Mesenchymal stem cell (in vitro differentiated cells and primary cell): ENCODE data around the gene ADGRL3.

Experiments used
- DNase-seq: peaks from one replicate; pipeline ENCODE4 v3.0.0-alpha.2; 2013
- H2AFZ ChIP-seq: one replicate; pipeline ENCODE4 v1.6.1; 2013; ENCODE audit warnings: low read depth, mild to moderate bottlenecking, control low read depth, inconsistent platforms, low read length, moderate library complexity
- H2AK5ac ChIP-seq: 2 replicates; pipeline ENCODE4 v1.6.1; 2013; ENCODE audit warnings: low read length, moderate library complexity, mild to moderate bottlenecking, inconsistent platforms; ENCODE audit not compliant: severe bottlenecking
- H2BK120ac ChIP-seq: one replicate; pipeline ENCODE4 v1.6.1; 2013; ENCODE audit warnings: low read depth, mild to moderate bottlenecking, inconsistent platforms, low read length, moderate library complexity
- H2BK12ac ChIP-seq, 2 experiments: one replicate each; pipeline ENCODE4 v1.6.1; 2013; ENCODE audit warnings: inconsistent platforms in 2 of 2, low read length in 2 of 2, mild to moderate bottlenecking in 2 of 2, moderate library complexity in 2 of 2, control low read depth in 1 of 2
- H2BK15ac ChIP-seq: one replicate; pipeline ENCODE4 v1.6.1; 2013; ENCODE audit warnings: mild to moderate bottlenecking, low read depth, inconsistent platforms; ENCODE audit not compliant: poor library complexity, severe bottlenecking
- H2BK5ac ChIP-seq: 2 replicates; pipeline ENCODE4 v1.6.1; 2013; ENCODE audit warnings: low read depth, mild to moderate bottlenecking, low read length, control low read depth, inconsistent platforms; ENCODE audit not compliant: poor library complexity, severe bottlenecking
- H3K14ac ChIP-seq, 2 experiments: one replicate each; pipeline ENCODE4 v1.6.1; 2013; ENCODE audit warnings: inconsistent platforms in 2 of 2, low read length in 2 of 2, control low read depth in 1 of 2, mild to moderate bottlenecking in 1 of 2, moderate library complexity in 1 of 2
- H3K18ac ChIP-seq, 2 experiments: one replicate each; pipeline ENCODE4 v1.6.1; 2013; ENCODE audit warnings: inconsistent platforms in 2 of 2, low read length in 2 of 2, control low read depth in 1 of 2, low read depth in 1 of 2, mild to moderate bottlenecking in 1 of 2
- H3K23ac ChIP-seq, 2 experiments: one replicate each; pipeline ENCODE4 v1.6.1; 2013; ENCODE audit warnings: inconsistent platforms in 2 of 2, low read length in 2 of 2, mild to moderate bottlenecking in 2 of 2, moderate library complexity in 2 of 2, control low read depth in 1 of 2
- H3K27ac ChIP-seq: 2 replicates; pipeline ENCODE4 v1.5.1; 2013; ENCODE audit warnings: mild to moderate bottlenecking, moderate library complexity, low read length, control low read depth, inconsistent platforms; ENCODE audit not compliant: poor library complexity, severe bottlenecking
- H3K27me3 ChIP-seq, 2 experiments: 2 replicates each; pipeline versions ENCODE4 v1.6.1 to v1.7.0; 2013; ENCODE audit warnings: low read length in 2 of 2, mild to moderate bottlenecking in 2 of 2, moderate library complexity in 2 of 2, control low read depth in 1 of 2, inconsistent platforms in 1 of 2; ENCODE audit not compliant: control insufficient read depth in 1 of 2, insufficient read depth in 1 of 2
- H3K36me3 ChIP-seq, 2 experiments: 2 replicates each; pipeline versions ENCODE4 v1.6.1 to v1.7.0; 2013; ENCODE audit warnings: low read length in 2 of 2, control low read depth in 1 of 2, inconsistent platforms in 1 of 2, low read depth in 1 of 2, mild to moderate bottlenecking in 1 of 2; ENCODE audit not compliant: insufficient read depth in 2 of 2, control insufficient read depth in 1 of 2
- H3K4ac ChIP-seq, 2 experiments: one replicate each; pipeline ENCODE4 v1.6.1; 2013; ENCODE audit warnings: inconsistent platforms in 2 of 2, low read length in 2 of 2, mild to moderate bottlenecking in 2 of 2, moderate library complexity in 2 of 2, control low read depth in 1 of 2, low read depth in 1 of 2
- H3K4me1 ChIP-seq: 2 replicates; pipeline ENCODE4 v1.6.1; 2013; ENCODE audit warnings: low read depth, low read length, control low read depth; ENCODE audit not compliant: control insufficient read depth, insufficient read depth
- H3K4me2 ChIP-seq: 2 replicates; pipeline ENCODE4 v1.6.1; 2013; ENCODE audit warnings: low read length, mild to moderate bottlenecking, inconsistent platforms; ENCODE audit not compliant: poor library complexity, severe bottlenecking
- H3K4me3 ChIP-seq, 2 experiments: 2 replicates each; pipeline versions ENCODE4 v1.5.1 to v1.7.0; 2013; ENCODE audit warnings: low read length in 2 of 2, mild to moderate bottlenecking in 2 of 2, control low read depth in 1 of 2, low read depth in 1 of 2; ENCODE audit not compliant: insufficient read depth in 1 of 2
- H3K79me1 ChIP-seq: replicated peaks from 2 replicates; pipeline ENCODE4 v1.6.1; 2013; ENCODE audit warnings: mild to moderate bottlenecking, control low read depth, low read length, inconsistent platforms; ENCODE audit not compliant: poor library complexity, severe bottlenecking
- H3K9ac ChIP-seq: 2 replicates; pipeline ENCODE4 v1.7.0; 2013; ENCODE audit warnings: mild to moderate bottlenecking, low read length, moderate library complexity
- H3K9me3 ChIP-seq: 2 replicates; pipeline ENCODE4 v1.7.0; 2013; ENCODE audit warnings: mild to moderate bottlenecking, low read length; ENCODE audit not compliant: control insufficient read depth
- H4K8ac ChIP-seq: one replicate; pipeline ENCODE4 v1.6.1; 2013; ENCODE audit warnings: inconsistent platforms, mild to moderate bottlenecking, low read length, moderate library complexity
- H4K91ac ChIP-seq: one replicate; pipeline ENCODE4 v1.6.1; 2013; ENCODE audit warnings: mild to moderate bottlenecking, low read length, inconsistent platforms
- WGBS: methylation state at CpG from one replicate; pipeline ENCODE4 v1.1.7; 2013; ENCODE audit warnings: mixed read lengths; 5-methylcytosine and 5-hydroxymethylcytosine counted together

Gene ADGRL3

GRCh38 chr4:61911313-61911756 lies 711.2 kb downstream of the ADGRL3 start:
- no peaks in the 10 kb centered on the region for H3K79me1 ChIP-seq
- no peak overlapping the region for H3K4me2 ChIP-seq
- DNase-seq = peak; percentile 64
- no peak overlapping the region for H2AFZ ChIP-seq
- no peak overlapping the region for H3K4ac ChIP-seq
- no peaks in the 10 kb centered on the region for H3K9me3 ChIP-seq
- no peak overlapping the region for H4K8ac ChIP-seq
- no peak overlapping the region for H3K4me3 ChIP-seq
- no peak overlapping the region for H2BK15ac ChIP-seq
- no peak overlapping the region for H3K9ac ChIP-seq
- H3K23ac ChIP-seq = no peak overlapping the region
- no peak overlapping the region for H3K18ac ChIP-seq
- no peak overlapping the region for H4K91ac ChIP-seq
- H2AK5ac ChIP-seq = no peak overlapping the region
- H3K27ac ChIP-seq = no peak overlapping the region
- no peaks in the 10 kb centered on the region for H3K4me1 ChIP-seq
- WGBS = 0% methylated on average over 2 of the region's 2 CpGs
- no peak overlapping the region for H2BK120ac ChIP-seq
- no peaks in the 10 kb centered on the region for H3K36me3 ChIP-seq
- H2BK12ac ChIP-seq = no peak overlapping the region
- H3K27me3 ChIP-seq = no peaks in the 10 kb centered on the region
- H3K14ac ChIP-seq = no peak overlapping the region
- H2BK5ac ChIP-seq = no peak overlapping the region

GRCh38 chr4:61913619-61914018 lies 713.5 kb downstream of the ADGRL3 start:
- H3K79me1 ChIP-seq = no peaks in the 10 kb centered on the region
- H3K4ac ChIP-seq = no peak overlapping the region
- no peak overlapping the region for H3K14ac ChIP-seq
- no peak for DNase-seq
- no peak overlapping the region for H2BK120ac ChIP-seq
- H2AFZ ChIP-seq = no peak overlapping the region
- H3K9me3 ChIP-seq = no peaks in the 10 kb centered on the region
- no peak overlapping the region for H3K4me2 ChIP-seq
- H2BK15ac ChIP-seq = no peak overlapping the region
- H4K91ac ChIP-seq = no peak overlapping the region
- 100% methylated on average over 2 of the region's 2 CpGs for WGBS
- no peak overlapping the region for H2AK5ac ChIP-seq
- no peak overlapping the region for H3K4me3 ChIP-seq
- H2BK5ac ChIP-seq = no peak overlapping the region
- H3K27ac ChIP-seq = no peak overlapping the region
- H3K18ac ChIP-seq = no peak overlapping the region
- no peak overlapping the region for H3K9ac ChIP-seq
- H4K8ac ChIP-seq = no peak overlapping the region
- H3K27me3 ChIP-seq = no peaks in the 10 kb centered on the region
- H3K23ac ChIP-seq = no peak overlapping the region
- H2BK12ac ChIP-seq = no peak overlapping the region
- no peaks in the 10 kb centered on the region for H3K36me3 ChIP-seq
- no peaks in the 10 kb centered on the region for H3K4me1 ChIP-seq

GRCh38 chr4:61915501-61915900 lies 715.4 kb downstream of the ADGRL3 start:
- Histone ChIP-seq H2BK15ac (no peak overlapping the region), H2AFZ (no peak overlapping the region), H4K8ac (no peak overlapping the region), H3K14ac (no peak overlapping the region), H3K36me3 (no peaks in the 10 kb centered on the region), H3K27me3 (no peaks in the 10 kb centered on the region), H3K4ac (no peak overlapping the region), H3K9ac (no peak overlapping the region), H3K4me2 (no peak overlapping the region), H3K18ac (no peak overlapping the region), H2BK12ac (no peak overlapping the region), H2BK5ac (no peak overlapping the region), H3K4me1 (no peaks in the 10 kb centered on the region), H3K79me1 (no peaks in the 10 kb centered on the region), H2BK120ac (no peak overlapping the region), H3K23ac (no peak overlapping the region), H3K27ac (no peak overlapping the region), H3K9me3 (no peaks in the 10 kb centered on the region), H3K4me3 (no peak overlapping the region), H4K91ac (no peak overlapping the region), H2AK5ac (no peak overlapping the region)
- WGBS = no CpG with 5 or more reads among the region's 1 CpG
- DNase-seq = no peak

- no peak overlapping the region for H2BK12ac ChIP-seq
- H3K4ac ChIP-seq = no peak overlapping the region
- H3K18ac ChIP-seq = no peak overlapping the region
- no peak overlapping the region for H4K8ac ChIP-seq
- H3K9me3 ChIP-seq = no peaks in the 10 kb centered on the region
- no peak overlapping the region for H4K91ac ChIP-seq
- H2BK5ac ChIP-seq = no peak overlapping the region
- H2BK120ac ChIP-seq = no peak overlapping the region
- H3K14ac ChIP-seq = no peak overlapping the region
- no peaks in the 10 kb centered on the region for H3K4me1 ChIP-seq
- no peak overlapping the region for H3K4me3 ChIP-seq
- H2BK15ac ChIP-seq = no peak overlapping the region
- H3K79me1 ChIP-seq = no peaks in the 10 kb centered on the region
- H2AK5ac ChIP-seq = no peak overlapping the region
- H3K27me3 ChIP-seq = no peaks in the 10 kb centered on the region
- H2AFZ ChIP-seq = no peak overlapping the region
- no peak overlapping the region for H3K4me2 ChIP-seq
- no peak for DNase-seq
- no peak overlapping the region for H3K27ac ChIP-seq
- H3K9ac ChIP-seq = no peak overlapping the region
- no peak overlapping the region for H3K23ac ChIP-seq
- H3K36me3 ChIP-seq = no peaks in the 10 kb centered on the region
Observed at GRCh38 chr4:61918507-61918906, 718.4 kb downstream of the ADGRL3 start.
